ENCODE results near the gene SLC25A18.

DNA sequence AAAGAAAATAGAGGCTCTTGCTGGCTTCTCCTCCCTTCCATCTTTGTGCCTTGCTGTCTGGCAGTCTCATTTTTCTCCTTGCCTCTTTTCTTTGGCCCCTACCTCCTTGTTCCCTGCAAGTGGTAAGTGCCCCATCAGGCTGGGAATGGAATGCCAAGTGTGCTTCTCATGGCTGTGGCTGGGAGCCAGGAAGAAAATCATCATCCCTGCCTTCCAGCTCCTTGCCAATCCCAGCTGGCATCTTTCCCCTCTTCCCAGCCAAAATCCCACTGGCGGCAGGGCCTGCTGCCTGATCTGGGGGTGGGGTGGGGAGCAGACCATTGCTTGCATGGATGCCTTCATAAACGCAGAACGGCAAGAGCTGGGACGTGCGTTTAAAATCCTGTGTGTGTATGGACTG lies 27.0 kb upstream of the SLC25A18 start:
- TF ChIP-seq TAF1 (conservative IDR thresholded peaks at IDR 0.05) (no peak), SP1 (IDR thresholded peaks at IDR 0.05) (no peak)
- TF ChIP-seq, protein P1, sequence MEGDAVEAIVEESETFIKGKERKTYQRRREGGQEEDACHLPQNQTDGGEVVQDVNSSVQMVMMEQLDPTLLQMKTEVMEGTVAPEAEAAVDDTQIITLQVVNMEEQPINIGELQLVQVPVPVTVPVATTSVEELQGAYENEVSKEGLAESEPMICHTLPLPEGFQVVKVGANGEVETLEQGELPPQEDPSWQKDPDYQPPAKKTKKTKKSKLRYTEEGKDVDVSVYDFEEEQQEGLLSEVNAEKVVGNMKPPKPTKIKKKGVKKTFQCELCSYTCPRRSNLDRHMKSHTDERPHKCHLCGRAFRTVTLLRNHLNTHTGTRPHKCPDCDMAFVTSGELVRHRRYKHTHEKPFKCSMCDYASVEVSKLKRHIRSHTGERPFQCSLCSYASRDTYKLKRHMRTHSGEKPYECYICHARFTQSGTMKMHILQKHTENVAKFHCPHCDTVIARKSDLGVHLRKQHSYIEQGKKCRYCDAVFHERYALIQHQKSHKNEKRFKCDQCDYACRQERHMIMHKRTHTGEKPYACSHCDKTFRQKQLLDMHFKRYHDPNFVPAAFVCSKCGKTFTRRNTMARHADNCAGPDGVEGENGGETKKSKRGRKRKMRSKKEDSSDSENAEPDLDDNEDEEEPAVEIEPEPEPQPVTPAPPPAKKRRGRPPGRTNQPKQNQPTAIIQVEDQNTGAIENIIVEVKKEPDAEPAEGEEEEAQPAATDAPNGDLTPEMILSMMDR (IDR thresholded peaks at IDR 0.05; ENCODE audit: low read depth, low read length, missing input control): no peak
- TF ChIP-seq, protein P2, sequence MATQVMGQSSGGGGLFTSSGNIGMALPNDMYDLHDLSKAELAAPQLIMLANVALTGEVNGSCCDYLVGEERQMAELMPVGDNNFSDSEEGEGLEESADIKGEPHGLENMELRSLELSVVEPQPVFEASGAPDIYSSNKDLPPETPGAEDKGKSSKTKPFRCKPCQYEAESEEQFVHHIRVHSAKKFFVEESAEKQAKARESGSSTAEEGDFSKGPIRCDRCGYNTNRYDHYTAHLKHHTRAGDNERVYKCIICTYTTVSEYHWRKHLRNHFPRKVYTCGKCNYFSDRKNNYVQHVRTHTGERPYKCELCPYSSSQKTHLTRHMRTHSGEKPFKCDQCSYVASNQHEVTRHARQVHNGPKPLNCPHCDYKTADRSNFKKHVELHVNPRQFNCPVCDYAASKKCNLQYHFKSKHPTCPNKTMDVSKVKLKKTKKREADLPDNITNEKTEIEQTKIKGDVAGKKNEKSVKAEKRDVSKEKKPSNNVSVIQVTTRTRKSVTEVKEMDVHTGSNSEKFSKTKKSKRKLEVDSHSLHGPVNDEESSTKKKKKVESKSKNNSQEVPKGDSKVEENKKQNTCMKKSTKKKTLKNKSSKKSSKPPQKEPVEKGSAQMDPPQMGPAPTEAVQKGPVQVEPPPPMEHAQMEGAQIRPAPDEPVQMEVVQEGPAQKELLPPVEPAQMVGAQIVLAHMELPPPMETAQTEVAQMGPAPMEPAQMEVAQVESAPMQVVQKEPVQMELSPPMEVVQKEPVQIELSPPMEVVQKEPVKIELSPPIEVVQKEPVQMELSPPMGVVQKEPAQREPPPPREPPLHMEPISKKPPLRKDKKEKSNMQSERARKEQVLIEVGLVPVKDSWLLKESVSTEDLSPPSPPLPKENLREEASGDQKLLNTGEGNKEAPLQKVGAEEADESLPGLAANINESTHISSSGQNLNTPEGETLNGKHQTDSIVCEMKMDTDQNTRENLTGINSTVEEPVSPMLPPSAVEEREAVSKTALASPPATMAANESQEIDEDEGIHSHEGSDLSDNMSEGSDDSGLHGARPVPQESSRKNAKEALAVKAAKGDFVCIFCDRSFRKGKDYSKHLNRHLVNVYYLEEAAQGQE (IDR thresholded peaks at IDR 0.05): no peak
